RWPE2 (cell line): ENCODE data around the gene AFM.

Source experiments
- ATAC-seq: fragments of 200-7000 bp; cut with Tn5 transposase; 3 replicates; pipeline ENCODE4 v1.9.1; 2021; ENCODE audit warnings: low read depth
- DNase-seq: peaks from one replicate; pipeline ENCODE4 v3.0.0-alpha.2; 2020; ENCODE audit warnings: low spot score
- H3K27ac ChIP-seq: fragments of 450-650 bp; 2 replicates; pipeline ENCODE4 v1.5.1; 2017; ENCODE audit warnings: mild to moderate bottlenecking; ENCODE audit not compliant: poor library complexity, severe bottlenecking
- H3K27me3 ChIP-seq: fragments of 250-450 bp; sonication (Bioruptor Pico); 2 replicates; pipeline ENCODE4 v1.5.1; 2021; ENCODE audit warnings: mild to moderate bottlenecking, moderate library complexity; ENCODE audit not compliant: insufficient read depth, poor library complexity, severe bottlenecking
- H3K36me3 ChIP-seq: fragments of 250-450 bp; sonication (Bioruptor Pico); 2 replicates; pipeline ENCODE4 v1.5.1; 2020; ENCODE audit warnings: low read depth, mild to moderate bottlenecking, moderate library complexity
- H3K4me1 ChIP-seq: fragments of 250-450 bp; sonication (Bioruptor Pico); 2 replicates; pipeline ENCODE4 v1.5.1; 2021; ENCODE audit warnings: mild to moderate bottlenecking, moderate library complexity; ENCODE audit not compliant: insufficient read depth, poor library complexity, severe bottlenecking
- H3K4me3 ChIP-seq: fragments of 250-450 bp; sonication (Bioruptor Pico); 2 replicates; pipeline ENCODE4 v1.5.1; 2021; ENCODE audit warnings: mild to moderate bottlenecking, moderate library complexity; ENCODE audit not compliant: severe bottlenecking
- H3K9me3 ChIP-seq: fragments of 250-450 bp; sonication (Bioruptor Pico); 2 replicates; pipeline ENCODE4 v1.5.1; 2021; ENCODE audit warnings: mild to moderate bottlenecking, moderate library complexity; ENCODE audit not compliant: severe bottlenecking
- TF ChIP-seq, protein P1 (sequence below): fragments of 450-650 bp; IDR thresholded peaks from one replicate; pipeline ENCODE4 v1.5.1; 2017; ENCODE audit warnings: mild to moderate bottlenecking, moderate library complexity; ENCODE audit not compliant: poor library complexity, severe bottlenecking

AFM gene

DNA sequence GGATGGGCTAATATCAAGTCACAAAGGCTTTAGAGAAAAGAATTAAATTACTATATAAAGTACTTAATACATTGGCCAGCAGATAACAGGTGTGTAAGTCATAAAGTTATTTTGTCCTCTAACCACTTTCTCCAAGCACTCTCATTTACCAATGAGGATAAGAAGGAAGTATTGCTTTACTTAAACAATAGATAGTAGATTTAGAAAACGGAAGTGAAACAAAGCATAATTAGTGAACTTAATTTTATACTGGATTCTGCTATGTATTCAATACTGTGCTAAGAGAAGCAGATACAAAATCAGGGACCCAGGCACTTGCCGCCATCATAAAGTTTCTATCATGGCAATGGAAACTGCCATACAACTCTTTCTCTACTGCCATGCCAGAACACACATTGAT, 24.0 kb downstream of the AFM start:
- Histone ChIP-seq H3K27ac (no peak overlapping the region), H3K36me3 (no peaks in the 10 kb centered on the region), H3K27me3 (no peaks in the 10 kb centered on the region), H3K9me3 (no peaks in the 10 kb centered on the region), H3K4me1 (peaks cover 6% of the 10 kb centered on the region), H3K4me3 (no peak overlapping the region)
- TF ChIP-seq, protein P1, sequence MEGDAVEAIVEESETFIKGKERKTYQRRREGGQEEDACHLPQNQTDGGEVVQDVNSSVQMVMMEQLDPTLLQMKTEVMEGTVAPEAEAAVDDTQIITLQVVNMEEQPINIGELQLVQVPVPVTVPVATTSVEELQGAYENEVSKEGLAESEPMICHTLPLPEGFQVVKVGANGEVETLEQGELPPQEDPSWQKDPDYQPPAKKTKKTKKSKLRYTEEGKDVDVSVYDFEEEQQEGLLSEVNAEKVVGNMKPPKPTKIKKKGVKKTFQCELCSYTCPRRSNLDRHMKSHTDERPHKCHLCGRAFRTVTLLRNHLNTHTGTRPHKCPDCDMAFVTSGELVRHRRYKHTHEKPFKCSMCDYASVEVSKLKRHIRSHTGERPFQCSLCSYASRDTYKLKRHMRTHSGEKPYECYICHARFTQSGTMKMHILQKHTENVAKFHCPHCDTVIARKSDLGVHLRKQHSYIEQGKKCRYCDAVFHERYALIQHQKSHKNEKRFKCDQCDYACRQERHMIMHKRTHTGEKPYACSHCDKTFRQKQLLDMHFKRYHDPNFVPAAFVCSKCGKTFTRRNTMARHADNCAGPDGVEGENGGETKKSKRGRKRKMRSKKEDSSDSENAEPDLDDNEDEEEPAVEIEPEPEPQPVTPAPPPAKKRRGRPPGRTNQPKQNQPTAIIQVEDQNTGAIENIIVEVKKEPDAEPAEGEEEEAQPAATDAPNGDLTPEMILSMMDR = no peak
- no peak for ATAC-seq
- DNase-seq = no peak

DNA sequence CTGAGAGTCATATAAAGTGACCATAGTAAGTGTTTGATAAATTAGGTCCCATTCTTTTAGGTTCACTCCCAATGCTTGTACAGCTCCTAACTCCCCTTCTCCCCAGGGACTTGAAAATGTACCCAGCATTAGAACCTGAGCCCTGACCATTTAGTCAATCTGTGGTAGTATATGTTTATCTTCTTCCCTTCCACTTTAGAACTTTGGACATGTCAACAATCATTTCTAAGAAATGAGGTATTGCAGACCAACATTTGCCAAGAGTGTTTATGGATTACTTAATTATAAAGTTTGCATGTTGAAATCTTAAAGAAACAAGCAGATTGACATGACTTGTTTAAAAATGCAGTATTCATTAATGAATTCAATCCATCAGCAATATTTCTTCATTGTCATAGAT, 26.0 kb downstream of the AFM start:
- H3K27me3 ChIP-seq = no peaks in the 10 kb centered on the region
- no peak overlapping the region for H3K27ac ChIP-seq
- DNase-seq (no peak), ATAC-seq (no peak)
- no peaks in the 10 kb centered on the region for H3K36me3 ChIP-seq
- TF ChIP-seq, protein P1 = no peak
- H3K9me3 ChIP-seq = no peaks in the 10 kb centered on the region
- no peaks in the 10 kb centered on the region for H3K4me1 ChIP-seq
- no peak overlapping the region for H3K4me3 ChIP-seq

DNA sequence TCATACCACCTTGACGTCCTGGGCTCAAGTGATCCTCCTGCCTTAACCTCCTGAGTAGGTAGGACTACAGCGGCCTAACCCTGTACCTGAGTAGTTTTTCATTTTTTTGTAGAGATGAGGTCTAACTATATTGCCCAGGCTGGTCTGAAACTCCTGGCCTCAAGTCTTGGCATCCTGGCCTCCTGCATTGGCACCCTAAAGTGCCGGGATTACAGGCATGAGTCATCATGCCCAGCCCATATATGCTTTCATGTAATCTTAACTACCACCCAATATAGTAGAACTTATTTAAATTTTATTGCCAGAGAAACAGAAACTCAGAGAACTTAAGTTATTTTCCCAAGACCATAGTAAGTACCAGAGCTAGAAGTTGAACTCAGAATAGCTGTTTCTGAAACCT, 27.1 kb downstream of the AFM start:
- TF ChIP-seq, protein P1 = no peak
- no peaks in the 10 kb centered on the region for H3K4me1 ChIP-seq
- H3K9me3 ChIP-seq = no peaks in the 10 kb centered on the region
- ATAC-seq (no peak), DNase-seq (no peak)
- no peaks in the 10 kb centered on the region for H3K27me3 ChIP-seq
- H3K27ac ChIP-seq = no peak overlapping the region
- no peak overlapping the region for H3K4me3 ChIP-seq
- H3K36me3 ChIP-seq = no peaks in the 10 kb centered on the region

- H3K27ac ChIP-seq = no peak overlapping the region
- no peaks in the 10 kb centered on the region for H3K27me3 ChIP-seq
- no peaks in the 10 kb centered on the region for H3K9me3 ChIP-seq
- H3K4me1 ChIP-seq = no peaks in the 10 kb centered on the region
- H3K4me3 ChIP-seq = no peak overlapping the region
- TF ChIP-seq, protein P1 = no peak
- no peak for DNase-seq
- ATAC-seq = no peak
- H3K36me3 ChIP-seq = no peaks in the 10 kb centered on the region
Observed at GRCh38 chr4:73518340-73518739, 36.8 kb downstream of the AFM start.

DNA sequence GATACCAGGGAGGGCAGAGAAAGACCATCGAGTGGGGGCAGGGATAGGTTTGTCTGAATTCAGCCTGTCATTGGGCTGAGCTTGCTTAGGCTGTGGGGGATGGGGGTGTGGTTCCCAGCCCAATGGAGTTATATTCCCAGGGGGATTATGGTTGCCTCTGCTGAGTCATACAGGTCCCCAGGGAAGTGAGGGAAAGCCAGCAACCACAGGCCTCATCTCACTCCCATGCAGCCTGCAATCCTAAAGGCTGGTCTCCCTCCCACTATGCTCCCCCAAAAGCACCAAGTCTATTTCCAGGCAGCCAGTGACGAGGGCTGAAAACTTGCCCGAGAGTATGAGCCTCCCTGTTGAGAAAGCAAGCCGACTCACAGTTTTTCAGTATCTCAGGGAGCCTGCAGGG, 39.3 kb downstream of the AFM start:
- no peaks in the 10 kb centered on the region for H3K9me3 ChIP-seq
- H3K27ac ChIP-seq = no peak overlapping the region
- no peaks in the 10 kb centered on the region for H3K27me3 ChIP-seq
- ATAC-seq (no peak), DNase-seq (no peak)
- TF ChIP-seq, protein P1 = no peak
- H3K4me1 ChIP-seq = no peaks in the 10 kb centered on the region
- H3K4me3 ChIP-seq = no peak overlapping the region
- H3K36me3 ChIP-seq = no peaks in the 10 kb centered on the region
